ENCODE results near the gene XRCC3. TPM values are rescaled to one million over a fixed set of nuclear protein-coding genes. Genes with fewer than 3 reads are reported as not detected.
A peak's percentile ranks its signal among the peaks of the same experiment; 100 is the strongest.

XRCC3 gene
- total and polyA plus RNA-seq, 2 experiments from 2014 or later, result 4.0 to 20.3 TPM

- no peak overlapping the region for H3K4me2 ChIP-seq (ENCODE audit: unreplicated experiment)
- H3K27ac ChIP-seq, result no peak overlapping the region
- DNase-seq, result no peak
- no peaks in the 10 kb centered on the region for H3F3A ChIP-seq (ENCODE audit: insufficient read depth)
- WGBS, 2 experiments (ENCODE audit: low coverage in 1 of 2, low lambda C conversion rate in 2 of 2, missing lambda C conversion rate in 2 of 2), result 61 to 68% methylated on average over 7 of the region's 7 CpGs
- no peaks in the 10 kb centered on the region for H3K79me2 ChIP-seq (ENCODE audit: insufficient read depth)
- H3K9me3 ChIP-seq (ENCODE audit: low read depth), result no peaks in the 10 kb centered on the region
- H3K9ac ChIP-seq, result no peak overlapping the region
- no peaks in the 10 kb centered on the region for H3K4me1 ChIP-seq (ENCODE audit: insufficient read depth)
- H3K36me3 ChIP-seq (ENCODE audit: low read depth), result peaks cover 9% of the 10 kb centered on the region; the same call in 1 of the 2 replicates
- no peak overlapping the region for H3K4me3 ChIP-seq
- H4K20me1 ChIP-seq (ENCODE audit: insufficient read depth), result no peaks in the 10 kb centered on the region
- H3K27me3 ChIP-seq (replicated peaks; ENCODE audit: insufficient read depth), result no peaks in the 10 kb centered on the region
- in situ Hi-C loops (cut with MboI), result no loop called here
- TF ChIP-seq EZH2phosphoT487 (IDR thresholded peaks at IDR 0.05; ENCODE audit: insufficient read depth, low read depth) (no peak), EZH2 (IDR thresholded peaks at IDR 0.05; ENCODE audit: insufficient read depth, poor library complexity, severe bottlenecking) (no peak)
- H3K9me2 ChIP-seq (ENCODE audit: insufficient read depth), result no peaks in the 10 kb centered on the region
- H2AFZ ChIP-seq, result no peak overlapping the region
Observed at GRCh38 chr14:103735439-103735814, 20.2 kb upstream of the XRCC3 start.

- DNase-seq, result no peak
- Histone ChIP-seq H3F3A (ENCODE audit: insufficient read depth) (no peaks in the 10 kb centered on the region), H3K4me3 (no peak overlapping the region), H3K4me2 (ENCODE audit: unreplicated experiment) (no peak overlapping the region), H2AFZ (no peak overlapping the region), H3K4me1 (ENCODE audit: insufficient read depth) (no peaks in the 10 kb centered on the region), H3K9ac (no peak overlapping the region), H3K9me2 (ENCODE audit: insufficient read depth) (no peaks in the 10 kb centered on the region), H3K9me3 (ENCODE audit: low read depth) (no peaks in the 10 kb centered on the region), H3K36me3 (ENCODE audit: low read depth) (peaks cover 9% of the 10 kb centered on the region; the same call in 1 of the 2 replicates), H4K20me1 (ENCODE audit: insufficient read depth) (no peaks in the 10 kb centered on the region), H3K27ac (no peak overlapping the region), H3K27me3 (replicated peaks; ENCODE audit: insufficient read depth) (no peaks in the 10 kb centered on the region), H3K79me2 (ENCODE audit: insufficient read depth) (no peaks in the 10 kb centered on the region)
- in situ Hi-C loops (cut with MboI), result no loop called here
- WGBS, 2 experiments (ENCODE audit: low coverage in 1 of 2, low lambda C conversion rate in 2 of 2, missing lambda C conversion rate in 2 of 2), result 85 to 91% methylated on average over 12 of the region's 12 CpGs
- no peak for TF ChIP-seq EZH2phosphoT487 (IDR thresholded peaks at IDR 0.05; ENCODE audit: insufficient read depth, low read depth)
- TF ChIP-seq EZH2 (IDR thresholded peaks at IDR 0.05; ENCODE audit: insufficient read depth, poor library complexity, severe bottlenecking), result no peak
Observed at GRCh38 chr14:103735022-103735421, 19.8 kb upstream of the XRCC3 start.

GRCh38 chr14:103734081-103734888 is 19.0 kb upstream of the XRCC3 start:
- 89 to 91% methylated on average over 21 to 23 of the region's 23 CpGs for WGBS, 2 experiments (ENCODE audit: low coverage in 1 of 2, low lambda C conversion rate in 2 of 2, missing lambda C conversion rate in 2 of 2)
- in situ Hi-C loops (cut with MboI), result no loop called here
- H2AFZ ChIP-seq, result no peak overlapping the region
- no peaks in the 10 kb centered on the region for H3K4me1 ChIP-seq (ENCODE audit: insufficient read depth)
- H3F3A ChIP-seq (ENCODE audit: insufficient read depth), result no peaks in the 10 kb centered on the region
- H3K9ac ChIP-seq, result no peak overlapping the region
- no peak for TF ChIP-seq EZH2 (IDR thresholded peaks at IDR 0.05; ENCODE audit: insufficient read depth, poor library complexity, severe bottlenecking)
- TF ChIP-seq EZH2phosphoT487 (IDR thresholded peaks at IDR 0.05; ENCODE audit: insufficient read depth, low read depth), result no peak
- H4K20me1 ChIP-seq (ENCODE audit: insufficient read depth), result no peaks in the 10 kb centered on the region
- H3K9me2 ChIP-seq (ENCODE audit: insufficient read depth), result no peaks in the 10 kb centered on the region
- DNase-seq, result no peak
- H3K4me3 ChIP-seq, result no peak overlapping the region
- H3K27ac ChIP-seq, result no peak overlapping the region
- no peaks in the 10 kb centered on the region for H3K79me2 ChIP-seq (ENCODE audit: insufficient read depth)
- no peak overlapping the region for H3K4me2 ChIP-seq (ENCODE audit: unreplicated experiment)
- H3K27me3 ChIP-seq (replicated peaks; ENCODE audit: insufficient read depth), result no peaks in the 10 kb centered on the region
- no peaks in the 10 kb centered on the region for H3K9me3 ChIP-seq (ENCODE audit: low read depth)
- peaks cover 13% of the 10 kb centered on the region; the same call in 1 of the 2 replicates for H3K36me3 ChIP-seq (ENCODE audit: low read depth)

- in situ Hi-C loops (cut with MboI), result no loop called here
- DNase-seq, result peak; percentile 43
- Histone ChIP-seq H3K4me2 (ENCODE audit: unreplicated experiment) (no peak overlapping the region), H3K79me2 (ENCODE audit: insufficient read depth) (no peaks in the 10 kb centered on the region), H3K9me2 (ENCODE audit: insufficient read depth) (no peaks in the 10 kb centered on the region), H3F3A (ENCODE audit: insufficient read depth) (no peaks in the 10 kb centered on the region), H3K4me3 (no peak overlapping the region), H2AFZ (no peak overlapping the region), H4K20me1 (ENCODE audit: insufficient read depth) (no peaks in the 10 kb centered on the region), H3K27me3 (replicated peaks; ENCODE audit: insufficient read depth) (no peaks in the 10 kb centered on the region), H3K9me3 (ENCODE audit: low read depth) (no peaks in the 10 kb centered on the region), H3K27ac (no peak overlapping the region), H3K36me3 (ENCODE audit: low read depth) (peaks cover 13% of the 10 kb centered on the region; the same call in 1 of the 2 replicates), H3K9ac (no peak overlapping the region), H3K4me1 (ENCODE audit: insufficient read depth) (no peaks in the 10 kb centered on the region)
- WGBS, 2 experiments (ENCODE audit: low coverage in 1 of 2, low lambda C conversion rate in 2 of 2, missing lambda C conversion rate in 2 of 2), result 87 to 90% methylated on average over 14 of the region's 14 CpGs
- TF ChIP-seq EZH2 (IDR thresholded peaks at IDR 0.05; ENCODE audit: insufficient read depth, poor library complexity, severe bottlenecking) (no peak), EZH2phosphoT487 (IDR thresholded peaks at IDR 0.05; ENCODE audit: insufficient read depth, low read depth) (no peak)
Observed at GRCh38 chr14:103733651-103734050, 18.4 kb upstream of the XRCC3 start.
